NT2/D1 (cell line): Measurements from ENCODE around the gene PTK6.

Experiments used
- DNase-seq: peaks from one replicate; pipeline ENCODE4 v3.0.0-alpha.2; 2011; ENCODE audit warnings: low read depth, low spot score
- H3K27me3 ChIP-seq: 2 replicates; pipeline ENCODE4 v1.6.0; 2011; ENCODE audit warnings: mild to moderate bottlenecking; ENCODE audit not compliant: insufficient read length, insufficient read depth
- H3K36me3 ChIP-seq: 2 replicates; pipeline ENCODE4 v1.6.1; 2011; ENCODE audit warnings: mild to moderate bottlenecking, low read length, mixed read lengths; ENCODE audit not compliant: insufficient read depth, insufficient read length
- H3K4me1 ChIP-seq: 2 replicates; pipeline ENCODE4 v1.5.1; 2011; ENCODE audit not compliant: insufficient read depth, insufficient read length
- H3K4me3 ChIP-seq: 2 replicates; pipeline ENCODE4 v1.5.1; 2011; ENCODE audit warnings: low read depth; ENCODE audit not compliant: insufficient read length
- H3K9ac ChIP-seq: 2 replicates; pipeline ENCODE4 v1.6.0; 2011; ENCODE audit warnings: low read depth; ENCODE audit not compliant: insufficient read length
- H3K9me3 ChIP-seq: 2 replicates; pipeline ENCODE4 v1.5.1; 2011; ENCODE audit warnings: mild to moderate bottlenecking, low read length; ENCODE audit not compliant: insufficient read depth
- SUZ12 ChIP-seq: IDR thresholded peaks from 2 replicates; pipeline ENCODE4 v1.6.1; 2011; ENCODE audit not compliant: insufficient read length, insufficient read depth; ENCODE audit errors: extremely low read depth
- YY1 ChIP-seq: IDR thresholded peaks from 2 replicates; pipeline ENCODE4 v1.6.1; 2011; ENCODE audit not compliant: insufficient read length, insufficient read depth
- ZNF274 ChIP-seq: IDR thresholded peaks from 2 replicates; pipeline ENCODE4 v1.6.1; 2011; ENCODE audit warnings: mild to moderate bottlenecking, low read depth, low read length

Gene PTK6

GRCh38 chr20:63542696-63543095 lies 5.5 kb upstream of the PTK6 start:
- Histone ChIP-seq H3K4me3 (no peak overlapping the region), H3K27me3 (no peaks in the 10 kb centered on the region), H3K9me3 (no peaks in the 10 kb centered on the region), H3K36me3 (no peaks in the 10 kb centered on the region), H3K9ac (peak overlapping the region; percentile 26), H3K4me1 (peaks cover 40% of the 10 kb centered on the region)
- TF ChIP-seq ZNF274 (no peak), YY1 (no peak), SUZ12 (no peak)
- DNase-seq = no peak

- Histone ChIP-seq H3K4me3 (no peak overlapping the region), H3K9ac (peak overlapping the region; percentile 8), H3K4me1 (peaks cover 39% of the 10 kb centered on the region), H3K36me3 (no peaks in the 10 kb centered on the region), H3K27me3 (no peaks in the 10 kb centered on the region), H3K9me3 (no peaks in the 10 kb centered on the region)
- no peak for DNase-seq
- TF ChIP-seq ZNF274 (no peak), YY1 (no peak), SUZ12 (no peak)
Observed at GRCh38 chr20:63542031-63542559, 4.9 kb upstream of the PTK6 start.

GRCh38 chr20:63541371-63541770 lies 4.2 kb upstream of the PTK6 start:
- TF ChIP-seq YY1 (no peak), ZNF274 (no peak), SUZ12 (no peak)
- Histone ChIP-seq H3K4me3 (no peak overlapping the region), H3K4me1 (peaks cover 39% of the 10 kb centered on the region), H3K9ac (no peak overlapping the region), H3K36me3 (no peaks in the 10 kb centered on the region), H3K9me3 (no peaks in the 10 kb centered on the region), H3K27me3 (no peaks in the 10 kb centered on the region)
- no peak for DNase-seq

- no peaks in the 10 kb centered on the region for H3K27me3 ChIP-seq
- peak overlapping the region; percentile 37 for H3K9ac ChIP-seq
- no peak for DNase-seq
- no peaks in the 10 kb centered on the region for H3K36me3 ChIP-seq
- TF ChIP-seq SUZ12 (no peak), ZNF274 (no peak), YY1 (no peak)
- H3K9me3 ChIP-seq = no peaks in the 10 kb centered on the region
- H3K4me3 ChIP-seq = no peak overlapping the region
- H3K4me1 ChIP-seq = peaks cover 38% of the 10 kb centered on the region
Observed at GRCh38 chr20:63540417-63541186, 3.4 kb upstream of the PTK6 start.

GRCh38 chr20:63539441-63540370 lies 2.5 kb upstream of the PTK6 start:
- Histone ChIP-seq H3K4me1 (peaks cover 36% of the 10 kb centered on the region), H3K4me3 (no peak overlapping the region), H3K9ac (peak overlapping the region; percentile 37), H3K27me3 (no peaks in the 10 kb centered on the region), H3K36me3 (no peaks in the 10 kb centered on the region), H3K9me3 (no peaks in the 10 kb centered on the region)
- TF ChIP-seq YY1 = no peak
- DNase-seq = no peak

- Histone ChIP-seq H3K27me3 (no peaks in the 10 kb centered on the region), H3K36me3 (no peaks in the 10 kb centered on the region), H3K4me1 (peaks cover 39% of the 10 kb centered on the region), H3K4me3 (no peak overlapping the region), H3K9me3 (no peaks in the 10 kb centered on the region), H3K9ac (peak overlapping the region; percentile 43)
- TF ChIP-seq ZNF274 (no peak), SUZ12 (no peak), YY1 (no peak)
- no peak for DNase-seq
Observed at GRCh38 chr20:63539092-63539430, 1.9 kb upstream of the PTK6 start.

- peak overlapping the region; percentile 72 for H3K9ac ChIP-seq
Observed at GRCh38 chr20:63538204-63539091, 1.3 kb upstream of the PTK6 start.

More at GRCh38 chr20:63538204-63539091, 1.3 kb upstream of the PTK6 start:
- no peaks in the 10 kb centered on the region for H3K27me3 ChIP-seq
- no peaks in the 10 kb centered on the region for H3K9me3 ChIP-seq
- H3K4me1 ChIP-seq = peaks cover 45% of the 10 kb centered on the region
- TF ChIP-seq YY1 (no peak), ZNF274 (no peak), SUZ12 (no peak)
- no peak for DNase-seq
- peak overlapping the region; percentile 13 for H3K4me3 ChIP-seq
- no peaks in the 10 kb centered on the region for H3K36me3 ChIP-seq
